ENCODE results near the gene OVOL3. TPM values are rescaled to one million over a fixed set of nuclear protein-coding genes. Genes with fewer than 3 reads are reported as not detected.
"Not testable (repeated sequence)": the region's sequence is repeated elsewhere in the genome, so short reads cannot be mapped to it uniquely, and the experiment has no call there.

OVOL3 gene
- not detected in 2 replicates for total RNA-seq (2014; rRNA removed; shearing (Covaris generic))
- polyA plus RNA-seq (2014; cell fraction: nucleus; rRNA removed) = not detected in 2 replicates

DNA sequence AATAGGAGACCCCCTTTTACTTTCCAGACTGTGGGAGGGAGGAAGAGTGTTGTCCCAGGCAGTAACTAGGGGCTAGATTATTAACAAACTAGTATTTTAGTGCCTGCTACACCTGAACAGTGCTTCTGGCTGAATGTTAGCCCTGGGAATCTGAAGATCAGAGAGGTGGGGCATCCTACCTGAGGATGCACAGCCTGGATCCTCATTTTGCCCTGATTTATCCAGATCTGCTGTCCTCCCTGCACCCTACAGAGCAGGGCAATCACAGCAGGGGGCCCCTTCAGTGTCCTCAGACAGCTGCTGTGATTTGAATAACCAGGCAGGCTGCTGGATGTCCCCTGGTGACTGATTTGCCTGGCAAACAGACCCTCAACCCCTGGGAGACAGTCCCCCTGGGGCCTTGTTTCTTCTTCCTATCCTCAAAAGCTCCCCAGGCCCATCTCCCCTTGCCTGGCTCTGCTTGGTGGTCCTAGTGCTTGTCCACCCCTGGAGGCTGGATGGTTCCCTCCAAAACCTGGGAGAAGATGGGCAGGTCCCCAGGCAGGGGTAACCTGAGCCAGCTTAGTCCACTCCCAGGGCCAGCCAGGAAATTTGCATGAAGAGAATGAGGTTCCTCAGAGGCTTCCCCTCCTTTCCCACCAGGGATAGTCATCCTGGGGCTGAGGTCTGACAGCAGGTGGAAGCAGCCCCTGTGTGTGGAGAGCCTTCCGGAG, at the start of gene OVOL3:
Gene OVOL3, plus strand, starts transcription at position 657 of the 713 bp plus-strand sequence. CDS start 60 bp downstream, outside the sequence.
- DNase-seq (ENCODE audit: extremely low read depth, low read depth) = no peak

DNA sequence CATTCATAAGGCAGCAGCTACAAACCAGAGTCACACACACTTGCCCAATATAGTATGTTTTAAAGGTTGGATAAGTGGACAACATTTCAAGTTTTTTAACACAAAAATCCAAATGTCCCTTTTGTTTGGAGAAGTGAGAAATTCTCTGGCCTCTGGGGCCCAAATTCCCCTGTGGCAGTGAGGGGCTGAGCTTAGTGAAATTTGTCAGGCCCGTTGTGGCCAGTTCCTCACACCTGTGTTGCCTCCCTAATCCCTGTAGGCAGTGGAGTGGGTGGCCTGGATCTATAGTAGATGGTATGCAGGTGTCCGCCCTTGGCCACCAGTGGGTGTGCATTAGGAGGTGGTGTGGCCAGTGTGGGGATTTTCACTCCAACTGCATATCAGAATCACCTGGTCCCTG, 49.6 kb upstream of the OVOL3 start:
- DNase-seq (ENCODE audit: extremely low read depth, low read depth) = no peak

DNA sequence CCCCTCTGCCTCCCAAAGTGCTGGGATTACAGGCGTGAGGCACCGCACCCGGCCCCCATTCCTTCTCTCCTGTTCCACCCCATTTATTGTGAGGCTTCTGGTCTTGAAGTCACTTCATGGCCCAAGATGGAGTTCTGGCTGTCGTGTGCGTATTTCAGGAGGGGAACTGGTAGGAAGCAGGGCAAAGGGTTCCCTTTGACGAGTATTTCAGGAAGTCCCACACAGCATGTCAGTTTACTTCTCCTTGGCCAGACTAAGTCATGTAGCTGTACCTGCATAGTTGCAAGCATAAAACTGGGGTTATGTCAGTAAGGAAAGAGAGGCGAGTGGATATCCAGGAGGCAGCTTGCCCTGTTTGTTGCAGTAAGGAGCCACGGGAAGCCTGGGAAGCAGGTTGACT, 46.1 kb upstream of the OVOL3 start:
- no peak for DNase-seq (ENCODE audit: extremely low read depth, low read depth)

DNA sequence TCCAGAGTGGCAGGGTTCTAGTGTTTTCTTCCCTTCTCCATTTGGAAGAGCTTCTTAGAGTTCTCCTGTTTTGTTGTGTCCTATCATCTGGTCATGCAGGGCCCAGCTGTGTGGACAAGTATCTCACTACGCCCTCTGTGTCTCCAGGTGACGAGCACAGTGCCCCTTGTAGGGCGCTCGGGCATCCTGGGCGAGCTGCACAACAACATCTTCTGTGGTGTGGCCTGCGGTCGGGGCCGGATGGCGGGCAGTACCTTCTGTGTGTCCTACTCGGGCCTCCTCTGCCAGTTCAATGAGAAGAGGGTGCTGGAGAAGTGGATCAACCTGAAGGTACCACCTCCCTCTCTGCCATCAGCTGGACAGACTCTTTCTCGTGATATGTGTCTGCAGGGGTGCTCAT, 43.3 kb upstream of the OVOL3 start:
- no peak for DNase-seq (ENCODE audit: extremely low read depth, low read depth)

DNA sequence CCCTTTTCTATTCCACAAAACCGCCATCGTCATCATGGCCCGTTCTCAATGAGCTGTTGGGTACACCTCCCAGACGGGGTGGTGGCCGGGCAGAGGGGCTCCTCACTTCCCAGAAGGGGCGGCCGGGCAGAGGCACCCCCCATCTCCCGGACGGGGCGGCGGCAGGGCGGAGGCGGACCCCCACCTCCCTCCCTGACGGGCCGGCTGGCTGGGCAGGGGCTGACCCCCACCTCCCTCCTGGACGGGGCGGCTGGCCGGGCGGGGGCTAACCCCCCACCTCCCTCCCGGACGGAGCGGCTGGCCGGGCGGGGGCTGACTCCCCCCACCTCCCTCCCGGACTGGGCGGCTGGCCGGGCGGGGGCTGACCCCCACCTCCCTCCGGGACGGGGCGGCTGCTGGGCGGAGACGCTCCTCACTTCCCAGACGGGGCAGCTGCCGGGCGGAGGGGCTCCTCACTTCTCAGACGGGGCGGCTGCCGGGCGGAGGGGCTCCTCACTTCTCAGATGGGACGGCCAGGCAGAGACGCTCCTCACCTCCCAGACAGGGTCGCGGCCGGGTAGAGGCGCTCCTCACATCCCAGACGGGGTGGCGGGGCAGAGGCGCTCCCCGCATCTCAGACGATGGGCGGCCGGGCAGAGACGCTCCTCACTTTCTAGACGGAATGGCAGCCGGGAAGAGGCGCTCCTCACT, 42.0 kb upstream of the OVOL3 start:
- DNase-seq (ENCODE audit: extremely low read depth, low read depth) = not testable (repeated sequence)

DNA sequence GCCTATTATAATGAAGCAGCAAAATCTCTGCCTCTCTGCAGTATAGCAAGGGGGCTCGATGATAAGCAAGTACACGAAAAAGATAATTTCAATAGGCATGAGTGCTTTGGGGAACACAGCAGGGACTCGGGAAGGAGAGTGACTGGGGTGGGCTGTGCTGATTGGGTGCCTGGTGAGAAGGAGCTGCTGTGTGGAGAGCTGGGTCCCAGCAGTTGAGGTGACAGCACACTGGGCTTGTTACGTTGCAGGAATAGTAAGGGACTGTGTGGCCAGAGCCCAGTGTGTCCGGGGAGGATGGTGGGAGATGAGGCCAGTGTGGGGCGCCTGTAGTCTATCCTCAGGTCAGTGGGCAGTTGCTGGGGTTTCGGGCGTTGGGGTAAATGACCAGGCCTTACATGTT, 38.9 kb upstream of the OVOL3 start:
- no peak for DNase-seq (ENCODE audit: extremely low read depth, low read depth)

DNA sequence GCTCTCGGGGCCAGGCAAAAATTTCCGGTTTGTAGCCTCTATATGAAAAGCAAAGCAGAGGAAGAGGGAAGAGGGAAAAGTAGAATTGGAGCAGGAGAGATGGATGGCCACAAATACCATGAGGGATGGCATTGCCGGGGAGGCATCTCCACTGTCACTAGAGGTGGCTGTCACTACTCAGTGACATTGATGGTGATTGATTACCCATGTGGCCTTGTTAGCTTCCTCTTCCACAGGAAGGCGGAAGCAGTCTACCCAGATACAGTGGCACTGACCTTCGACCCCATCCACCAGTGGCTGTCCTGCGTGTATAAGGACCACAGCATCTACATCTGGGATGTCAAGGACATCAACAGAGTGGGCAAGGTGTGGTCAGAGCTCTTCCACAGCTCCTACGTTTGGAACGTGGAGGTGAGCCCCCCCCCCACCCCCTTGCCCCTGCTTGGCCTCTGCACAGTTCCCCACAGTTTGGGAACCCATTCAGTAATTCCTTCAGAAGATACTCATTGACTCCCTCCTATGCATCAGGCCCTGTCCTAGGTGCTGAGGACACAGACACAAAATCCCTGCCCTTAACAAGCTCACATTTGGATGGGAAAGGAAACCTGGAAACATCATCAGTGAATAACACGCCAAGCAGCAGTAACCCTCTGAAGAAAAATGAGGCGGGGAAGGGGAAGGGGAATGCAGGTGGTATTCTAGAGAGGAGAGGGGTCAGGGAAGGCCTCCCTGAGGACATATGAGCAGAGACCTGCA, 37.6 kb upstream of the OVOL3 start:
- no peak for DNase-seq (ENCODE audit: extremely low read depth, low read depth)

- no peak for DNase-seq (ENCODE audit: extremely low read depth, low read depth)
Measured at GRCh38 chr19:36079389-36079945, 31.5 kb upstream of the OVOL3 start.

DNA sequence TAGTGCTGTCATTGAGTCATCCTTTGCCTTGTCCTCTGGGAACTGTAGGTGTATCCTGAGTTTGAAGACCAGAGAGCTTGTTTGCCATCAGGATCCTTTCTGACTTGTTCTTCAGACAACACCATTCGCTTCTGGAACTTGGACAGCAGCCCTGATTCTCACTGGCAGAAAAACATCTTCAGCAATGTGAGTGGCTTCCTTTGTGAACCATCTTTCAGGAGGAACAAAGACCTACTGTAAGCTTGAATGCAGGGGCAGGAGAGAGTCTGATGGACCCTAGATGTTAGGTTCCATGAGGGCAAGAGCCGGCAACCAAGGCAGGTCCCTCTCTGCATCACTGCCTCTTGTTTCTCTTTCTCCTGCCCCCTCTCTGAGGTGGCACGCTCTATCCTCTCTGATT, 29.6 kb upstream of the OVOL3 start:
- DNase-seq (ENCODE audit: extremely low read depth, low read depth) = no peak

DNA sequence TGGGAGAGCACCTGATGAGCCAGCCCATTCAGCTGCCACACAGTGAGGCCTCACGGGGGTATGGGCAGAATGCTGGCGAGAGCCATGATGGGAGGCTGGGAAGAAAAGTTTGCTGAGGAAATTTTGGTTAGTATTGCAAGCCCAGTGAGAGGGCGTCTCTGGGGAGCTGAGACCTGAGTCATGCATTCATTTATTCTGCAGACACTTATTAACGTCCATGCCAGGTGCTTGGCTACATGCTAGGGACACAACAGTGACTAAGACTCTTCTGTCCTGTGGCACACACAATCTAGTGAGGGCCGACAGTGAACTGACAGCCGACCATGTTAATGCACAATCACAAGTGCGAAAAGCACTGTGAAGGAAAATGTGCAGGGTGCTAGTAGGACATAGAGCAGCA, 29.0 kb upstream of the OVOL3 start:
- no peak for DNase-seq (ENCODE audit: extremely low read depth, low read depth)

DNA sequence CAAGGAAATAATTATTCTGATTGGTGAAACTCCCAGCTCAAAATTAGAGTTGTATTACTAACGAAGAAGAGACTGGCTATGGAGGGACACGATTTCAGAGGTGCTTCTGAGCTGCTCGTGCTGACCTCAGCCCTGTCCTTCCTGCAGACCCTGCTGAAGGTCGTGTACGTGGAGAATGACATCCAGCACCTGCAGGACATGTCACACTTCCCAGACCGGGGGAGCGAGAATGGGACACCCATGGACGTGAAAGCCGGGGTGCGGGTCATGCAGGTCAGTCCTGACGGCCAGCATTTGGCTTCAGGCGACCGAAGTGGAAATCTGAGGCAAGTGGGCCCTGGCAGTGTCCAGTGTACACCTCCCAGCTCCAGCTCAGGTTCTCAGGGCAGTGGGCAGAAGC, 28.0 kb upstream of the OVOL3 start:
- DNase-seq (ENCODE audit: extremely low read depth, low read depth) = no peak

GRCh38 chr19:36084231-36085009, 26.5 kb upstream of the OVOL3 start:
- no peak for DNase-seq (ENCODE audit: extremely low read depth, low read depth)

GRCh38 chr19:36086326-36086725, 24.6 kb upstream of the OVOL3 start:
- no peak for DNase-seq (ENCODE audit: extremely low read depth, low read depth)

DNA sequence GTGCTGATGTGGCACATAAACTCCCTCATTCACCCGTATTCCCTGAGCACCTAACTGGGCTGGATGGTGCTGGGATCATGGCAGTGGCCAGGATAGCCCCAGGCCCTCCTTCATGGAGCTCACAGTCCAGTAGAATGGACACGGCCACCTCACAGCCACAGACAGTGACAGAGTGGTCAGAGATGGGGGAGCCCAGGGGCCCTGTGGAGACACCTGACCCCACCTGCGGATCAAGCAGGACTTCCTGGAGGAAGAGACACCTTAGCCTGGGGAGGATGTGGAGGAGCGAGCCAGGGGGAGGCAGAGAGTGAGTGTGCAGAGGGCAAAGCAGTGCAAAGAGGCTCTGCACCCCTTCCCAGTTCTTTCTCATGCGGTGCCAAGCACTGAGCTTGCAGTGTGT, 21.1 kb upstream of the OVOL3 start:
- no peak for DNase-seq (ENCODE audit: extremely low read depth, low read depth)

- no peak for DNase-seq (ENCODE audit: extremely low read depth, low read depth)
Measured at GRCh38 chr19:36090910-36091695, 19.8 kb upstream of the OVOL3 start.

GRCh38 chr19:36092566-36092965, 18.4 kb upstream of the OVOL3 start:
- no peak for DNase-seq (ENCODE audit: extremely low read depth, low read depth)

- DNase-seq (ENCODE audit: extremely low read depth, low read depth) = no peak
Measured at GRCh38 chr19:36093146-36093662, 17.7 kb upstream of the OVOL3 start.

DNA sequence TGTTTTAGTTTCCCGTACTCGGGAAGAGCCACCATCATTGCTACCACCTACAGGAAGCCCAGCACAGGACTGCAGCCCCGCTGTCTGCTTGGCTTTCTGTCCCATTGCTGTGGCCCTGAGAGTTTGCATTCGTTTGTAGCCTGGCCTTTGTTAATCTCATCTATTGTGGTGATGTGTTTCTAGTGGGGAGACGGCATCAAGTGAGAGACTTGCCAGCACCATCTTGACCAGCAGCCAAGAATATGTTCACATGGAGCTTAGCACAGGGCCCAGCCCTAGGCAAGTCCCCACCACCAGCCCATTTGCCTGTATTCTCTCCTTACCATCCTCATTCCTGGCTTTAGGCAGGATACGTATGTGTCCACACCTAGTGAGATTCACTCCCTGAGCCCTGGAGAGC, 17.3 kb upstream of the OVOL3 start:
- no peak for DNase-seq (ENCODE audit: extremely low read depth, low read depth)

- DNase-seq (ENCODE audit: extremely low read depth, low read depth) = no peak
Measured at GRCh38 chr19:36097036-36097435, 13.9 kb upstream of the OVOL3 start.
